Measurements from ENCODE around the gene NAA35. TPM values are rescaled to one million over a fixed set of nuclear protein-coding genes. Genes with fewer than 3 reads are reported as not detected.

Gene NAA35
- total RNA-seq (2014; rRNA removed; shearing (Covaris generic); ENCODE audit: low replicate concordance) = 21.9 and 35.6 TPM in 2 replicates

- peak within 1 kb of the TSS; percentile 94 for H3K4me3 ChIP-seq (ENCODE audit: low read length)
These were observed at the start of gene NAA35 for GRCh38 chr9:85940832-85941621. NAA35 (plus strand) TSS chr9:85941146; CDS start chr9:85942160, 1,014 bp downstream.

GRCh38 chr9:85892401-85892800 is 48.5 kb upstream of the NAA35 start:
- Histone ChIP-seq H3K79me2 (ENCODE audit: low read length) (no peaks in the 10 kb centered on the region), H3K9me2 (replicated peaks; ENCODE audit: insufficient read depth, low read length) (no peaks in the 10 kb centered on the region), H3K9ac (ENCODE audit: low read length) (no peak overlapping the region), H3K4me1 (ENCODE audit: low read length) (no peaks in the 10 kb centered on the region), H3K4me2 (ENCODE audit: low read depth, low read length, poor library complexity, severe bottlenecking) (no peak overlapping the region), H3K36me3 (ENCODE audit: insufficient read depth, low read length) (no peaks in the 10 kb centered on the region), H4K20me1 (ENCODE audit: insufficient read depth, low read depth, low read length) (no peaks in the 10 kb centered on the region), H3K27me3 (ENCODE audit: low read length) (no peaks in the 10 kb centered on the region), H3K4me3 (ENCODE audit: low read length) (no peak overlapping the region), H2AFZ (ENCODE audit: low read length) (no peak overlapping the region), H3K27ac (ENCODE audit: low read length) (no peak overlapping the region), H3K9me3 (ENCODE audit: low read length) (no peaks in the 10 kb centered on the region)
- DNase-seq = no peak

More at GRCh38 chr9:85940832-85941621, at the start of gene NAA35:
- Histone ChIP-seq H3K4me1 (ENCODE audit: low read length) (peaks cover 36% of the 10 kb centered on the region), H3K4me2 (ENCODE audit: low read depth, low read length, poor library complexity, severe bottlenecking) (peak within 1 kb of the TSS; percentile 94), H3K9me3 (ENCODE audit: low read length) (no peaks in the 10 kb centered on the region), H3K79me2 (ENCODE audit: low read length) (peaks cover 50% of the 10 kb centered on the region), H3K27ac (ENCODE audit: low read length) (peak within 1 kb of the TSS; percentile 48), H3K9me2 (replicated peaks; ENCODE audit: insufficient read depth, low read length) (no peaks in the 10 kb centered on the region), H3K9ac (ENCODE audit: low read length) (peak within 1 kb of the TSS; percentile 92), H3K27me3 (ENCODE audit: low read length) (no peaks in the 10 kb centered on the region), H4K20me1 (ENCODE audit: insufficient read depth, low read depth, low read length) (no peaks in the 10 kb centered on the region; the same call in 1 of the 2 replicates), H2AFZ (ENCODE audit: low read length) (peak within 1 kb of the TSS; percentile 80; the same call in 1 of the 2 replicates), H3K36me3 (ENCODE audit: insufficient read depth, low read length) (peaks cover 28% of the 10 kb centered on the region)
- peak; percentile 100 for DNase-seq

GRCh38 chr9:85895685-85896084 is 45.3 kb upstream of the NAA35 start:
- no peaks in the 10 kb centered on the region for H3K79me2 ChIP-seq (ENCODE audit: low read length)
- H2AFZ ChIP-seq (ENCODE audit: low read length) = no peak overlapping the region
- no peaks in the 10 kb centered on the region for H3K27me3 ChIP-seq (ENCODE audit: low read length)
- H3K4me3 ChIP-seq (ENCODE audit: low read length) = no peak overlapping the region
- H3K4me2 ChIP-seq (ENCODE audit: low read depth, low read length, poor library complexity, severe bottlenecking) = no peak overlapping the region
- H3K9me2 ChIP-seq (replicated peaks; ENCODE audit: insufficient read depth, low read length) = no peaks in the 10 kb centered on the region
- no peaks in the 10 kb centered on the region for H4K20me1 ChIP-seq (ENCODE audit: insufficient read depth, low read depth, low read length)
- no peaks in the 10 kb centered on the region for H3K36me3 ChIP-seq (ENCODE audit: insufficient read depth, low read length)
- H3K4me1 ChIP-seq (ENCODE audit: low read length) = no peaks in the 10 kb centered on the region
- DNase-seq = no peak
- H3K9me3 ChIP-seq (ENCODE audit: low read length) = no peaks in the 10 kb centered on the region
- H3K9ac ChIP-seq (ENCODE audit: low read length) = no peak overlapping the region
- no peak overlapping the region for H3K27ac ChIP-seq (ENCODE audit: low read length)

- Histone ChIP-seq H3K9me3 (ENCODE audit: low read length) (no peaks in the 10 kb centered on the region), H3K9ac (ENCODE audit: low read length) (no peak overlapping the region), H3K27me3 (ENCODE audit: low read length) (no peaks in the 10 kb centered on the region), H3K4me2 (ENCODE audit: low read depth, low read length, poor library complexity, severe bottlenecking) (no peak overlapping the region), H3K79me2 (ENCODE audit: low read length) (no peaks in the 10 kb centered on the region), H3K4me1 (ENCODE audit: low read length) (no peaks in the 10 kb centered on the region), H3K36me3 (ENCODE audit: insufficient read depth, low read length) (no peaks in the 10 kb centered on the region), H3K27ac (ENCODE audit: low read length) (no peak overlapping the region), H3K9me2 (replicated peaks; ENCODE audit: insufficient read depth, low read length) (no peaks in the 10 kb centered on the region), H4K20me1 (ENCODE audit: insufficient read depth, low read depth, low read length) (no peaks in the 10 kb centered on the region), H2AFZ (ENCODE audit: low read length) (no peak overlapping the region), H3K4me3 (ENCODE audit: low read length) (no peak overlapping the region)
- no peak for DNase-seq
These were observed 43.1 kb upstream of the NAA35 start for GRCh38 chr9:85897848-85898247.

GRCh38 chr9:85898332-85898731 is 42.6 kb upstream of the NAA35 start:
- no peaks in the 10 kb centered on the region for H4K20me1 ChIP-seq (ENCODE audit: insufficient read depth, low read depth, low read length)
- no peaks in the 10 kb centered on the region for H3K27me3 ChIP-seq (ENCODE audit: low read length)
- no peak overlapping the region for H2AFZ ChIP-seq (ENCODE audit: low read length)
- H3K4me2 ChIP-seq (ENCODE audit: low read depth, low read length, poor library complexity, severe bottlenecking) = no peak overlapping the region
- no peaks in the 10 kb centered on the region for H3K4me1 ChIP-seq (ENCODE audit: low read length)
- no peaks in the 10 kb centered on the region for H3K9me3 ChIP-seq (ENCODE audit: low read length)
- H3K79me2 ChIP-seq (ENCODE audit: low read length) = no peaks in the 10 kb centered on the region
- DNase-seq = no peak
- H3K9ac ChIP-seq (ENCODE audit: low read length) = no peak overlapping the region
- no peak overlapping the region for H3K27ac ChIP-seq (ENCODE audit: low read length)
- H3K9me2 ChIP-seq (replicated peaks; ENCODE audit: insufficient read depth, low read length) = no peaks in the 10 kb centered on the region
- H3K36me3 ChIP-seq (ENCODE audit: insufficient read depth, low read length) = no peaks in the 10 kb centered on the region
- H3K4me3 ChIP-seq (ENCODE audit: low read length) = no peak overlapping the region

GRCh38 chr9:85899388-85899787 is 41.6 kb upstream of the NAA35 start:
- Histone ChIP-seq H3K36me3 (ENCODE audit: insufficient read depth, low read length) (no peaks in the 10 kb centered on the region), H3K4me1 (ENCODE audit: low read length) (no peaks in the 10 kb centered on the region), H2AFZ (ENCODE audit: low read length) (no peak overlapping the region), H3K9ac (ENCODE audit: low read length) (no peak overlapping the region), H3K79me2 (ENCODE audit: low read length) (no peaks in the 10 kb centered on the region), H3K9me2 (replicated peaks; ENCODE audit: insufficient read depth, low read length) (no peaks in the 10 kb centered on the region), H4K20me1 (ENCODE audit: insufficient read depth, low read depth, low read length) (no peaks in the 10 kb centered on the region), H3K4me2 (ENCODE audit: low read depth, low read length, poor library complexity, severe bottlenecking) (no peak overlapping the region), H3K9me3 (ENCODE audit: low read length) (no peaks in the 10 kb centered on the region), H3K27me3 (ENCODE audit: low read length) (no peaks in the 10 kb centered on the region), H3K27ac (ENCODE audit: low read length) (no peak overlapping the region), H3K4me3 (ENCODE audit: low read length) (no peak overlapping the region)
- no peak for DNase-seq

- Histone ChIP-seq H3K4me3 (ENCODE audit: low read length) (no peak overlapping the region), H3K9me3 (ENCODE audit: low read length) (no peaks in the 10 kb centered on the region), H3K4me2 (ENCODE audit: low read depth, low read length, poor library complexity, severe bottlenecking) (no peak overlapping the region), H3K27me3 (ENCODE audit: low read length) (no peaks in the 10 kb centered on the region), H3K9me2 (replicated peaks; ENCODE audit: insufficient read depth, low read length) (no peaks in the 10 kb centered on the region), H4K20me1 (ENCODE audit: insufficient read depth, low read depth, low read length) (no peaks in the 10 kb centered on the region), H3K4me1 (ENCODE audit: low read length) (no peaks in the 10 kb centered on the region), H3K27ac (ENCODE audit: low read length) (no peak overlapping the region), H3K79me2 (ENCODE audit: low read length) (no peaks in the 10 kb centered on the region), H3K36me3 (ENCODE audit: insufficient read depth, low read length) (no peaks in the 10 kb centered on the region), H2AFZ (ENCODE audit: low read length) (no peak overlapping the region), H3K9ac (ENCODE audit: low read length) (no peak overlapping the region)
- peak; percentile 72 for DNase-seq
These were observed 40.3 kb upstream of the NAA35 start for GRCh38 chr9:85900504-85901201.

GRCh38 chr9:85904975-85905374 is 36.0 kb upstream of the NAA35 start:
- DNase-seq = no peak
- Histone ChIP-seq H3K79me2 (ENCODE audit: low read length) (no peaks in the 10 kb centered on the region), H2AFZ (ENCODE audit: low read length) (no peak overlapping the region), H3K36me3 (ENCODE audit: insufficient read depth, low read length) (no peaks in the 10 kb centered on the region), H3K27me3 (ENCODE audit: low read length) (no peaks in the 10 kb centered on the region), H4K20me1 (ENCODE audit: insufficient read depth, low read depth, low read length) (no peaks in the 10 kb centered on the region), H3K9me3 (ENCODE audit: low read length) (no peaks in the 10 kb centered on the region), H3K27ac (ENCODE audit: low read length) (no peak overlapping the region), H3K4me2 (ENCODE audit: low read depth, low read length, poor library complexity, severe bottlenecking) (no peak overlapping the region), H3K4me1 (ENCODE audit: low read length) (0 out of 2 replicates have a peak, but pooled peaks cover 5% of the 10 kb centered on the region), H3K9ac (ENCODE audit: low read length) (no peak overlapping the region), H3K9me2 (replicated peaks; ENCODE audit: insufficient read depth, low read length) (no peaks in the 10 kb centered on the region), H3K4me3 (ENCODE audit: low read length) (no peak overlapping the region)

Data from Karpas-422 (cell line).